ENCODE measurements around the gene STOML3.

- no peak for TF ChIP-seq CTCF (IDR thresholded peaks at IDR 0.05; ENCODE audit: insufficient read depth, low read depth, low read length)
- TF ChIP-seq EZH2 (IDR thresholded peaks at IDR 0.05; ENCODE audit: insufficient read depth, low read length) = no peak
Observed at GRCh38 chr13:38969187-38969586, 21.4 kb downstream of the STOML3 start.
